SK-N-SH treated with all-trans-retinoic acid at 6 μM for 48 hours (cell line): ENCODE results near the gene ADRA2C.

Experiments
- CSDC2 ChIP-seq: fragments of 250-450 bp; sonication (Bioruptor Pico); IDR thresholded peaks from 2 replicates; pipeline ENCODE4 v1.5.0; 2020; ENCODE audit warnings: mild to moderate bottlenecking, moderate library complexity
- ESRRG ChIP-seq: fragments of 250-450 bp; sonication (Bioruptor Pico); IDR thresholded peaks from 2 replicates; pipeline ENCODE4 v1.6.1; 2021; ENCODE audit warnings: mild to moderate bottlenecking
- ISL1 ChIP-seq: fragments of 250-450 bp; sonication (Bioruptor Pico); IDR thresholded peaks from 2 replicates; pipeline ENCODE4 v2.1.2; 2022; ENCODE audit warnings: mild to moderate bottlenecking, moderate library complexity
- PPARA ChIP-seq: fragments of 250-450 bp; sonication (Bioruptor Pico); IDR thresholded peaks from 2 replicates; pipeline ENCODE4 v1.5.0; 2020; ENCODE audit warnings: mild to moderate bottlenecking, borderline replicate concordance
- TOX ChIP-seq: fragments of 250-450 bp; sonication (Bioruptor Pico); IDR thresholded peaks from 2 replicates; pipeline ENCODE4 v1.8.0; 2021; ENCODE audit warnings: mild to moderate bottlenecking, moderate library complexity, borderline replicate concordance
- ZC3H10 ChIP-seq: fragments of 250-450 bp; sonication (Bioruptor Pico); IDR thresholded peaks from 2 replicates; pipeline ENCODE4 v1.5.1; 2021; ENCODE audit warnings: mild to moderate bottlenecking, moderate library complexity
- ZFP3 ChIP-seq: fragments of 250-450 bp; sonication (Bioruptor Pico); IDR thresholded peaks from 2 replicates; pipeline ENCODE4 v1.5.0; 2020; ENCODE audit warnings: mild to moderate bottlenecking, moderate library complexity
- ZNF8 ChIP-seq: fragments of 450-650 bp; formaldehyde crosslinking; IDR thresholded peaks from 2 replicates; pipeline ENCODE4 v1.5.0; 2020; ENCODE audit warnings: mild to moderate bottlenecking, moderate library complexity
- TF ChIP-seq, protein P1 (sequence below): fragments of 250-450 bp; sonication (Bioruptor Pico); IDR thresholded peaks from 2 replicates; pipeline ENCODE4 v1.5.1; 2021; ENCODE audit warnings: mild to moderate bottlenecking, moderate library complexity

DNA sequence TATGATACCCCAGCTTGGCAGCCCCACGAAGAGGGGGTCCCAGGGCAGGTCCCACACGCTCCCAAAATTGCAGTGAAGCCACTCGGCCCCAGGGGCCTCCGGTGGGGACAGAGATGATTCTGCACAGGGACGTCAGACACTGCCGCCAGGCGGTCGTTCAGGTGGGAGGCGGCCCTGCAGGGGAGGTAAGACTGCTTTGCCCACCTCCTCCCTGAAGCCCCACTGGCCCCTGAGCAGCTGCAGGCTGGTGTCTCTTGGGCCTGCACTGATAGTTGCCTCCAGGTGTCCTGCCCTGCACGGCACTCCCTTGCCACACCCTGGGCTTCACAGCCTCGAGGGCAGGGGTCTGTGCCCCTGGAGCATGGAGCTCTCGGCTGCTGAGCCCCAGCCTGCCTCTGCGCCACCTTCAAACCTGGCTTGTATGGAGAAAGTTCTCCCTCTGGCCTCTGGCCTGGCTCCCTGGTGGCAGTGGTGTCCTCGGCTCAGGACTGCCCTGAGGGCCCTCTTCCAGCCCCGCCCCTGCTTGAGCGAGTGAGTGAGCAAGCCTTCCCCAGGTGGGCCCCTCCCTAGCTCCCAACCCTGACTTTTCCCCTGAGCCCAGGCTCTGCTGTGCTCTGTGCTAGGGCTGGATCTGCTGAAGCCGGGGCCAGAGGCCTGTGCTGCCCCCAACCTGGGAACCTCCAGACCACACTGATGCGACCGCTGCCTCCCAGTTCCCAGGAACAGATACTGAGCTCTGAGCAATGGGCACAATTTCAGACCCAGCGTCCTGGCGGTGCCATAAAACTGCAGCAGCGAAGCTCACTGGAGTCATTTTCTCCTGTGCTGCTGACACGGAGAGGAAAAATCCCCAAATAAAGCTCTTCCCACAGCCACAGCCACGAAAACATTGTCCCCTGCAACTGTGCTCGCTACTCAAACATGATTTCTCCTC, 16.1 kb downstream of the ADRA2C start:
- TF ChIP-seq ZC3H10 (CRISPR knock-in tag), result no peak
- TF ChIP-seq, protein P1, sequence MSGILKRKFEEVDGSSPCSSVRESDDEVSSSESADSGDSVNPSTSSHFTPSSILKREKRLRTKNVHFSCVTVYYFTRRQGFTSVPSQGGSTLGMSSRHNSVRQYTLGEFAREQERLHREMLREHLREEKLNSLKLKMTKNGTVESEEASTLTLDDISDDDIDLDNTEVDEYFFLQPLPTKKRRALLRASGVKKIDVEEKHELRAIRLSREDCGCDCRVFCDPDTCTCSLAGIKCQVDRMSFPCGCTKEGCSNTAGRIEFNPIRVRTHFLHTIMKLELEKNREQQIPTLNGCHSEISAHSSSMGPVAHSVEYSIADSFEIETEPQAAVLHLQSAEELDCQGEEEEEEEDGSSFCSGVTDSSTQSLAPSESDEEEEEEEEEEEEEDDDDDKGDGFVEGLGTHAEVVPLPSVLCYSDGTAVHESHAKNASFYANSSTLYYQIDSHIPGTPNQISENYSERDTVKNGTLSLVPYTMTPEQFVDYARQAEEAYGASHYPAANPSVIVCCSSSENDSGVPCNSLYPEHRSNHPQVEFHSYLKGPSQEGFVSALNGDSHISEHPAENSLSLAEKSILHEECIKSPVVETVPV (CRISPR knock-in tag), result no peak
- no peak for TF ChIP-seq ZFP3 (CRISPR knock-in tag)
- no peak for TF ChIP-seq ZNF8 (CRISPR knock-in tag)
- no peak for TF ChIP-seq CSDC2 (CRISPR knock-in tag)
- no peak for TF ChIP-seq TOX
- no peak for TF ChIP-seq ISL1 (CRISPR knock-in tag)
- no peak for TF ChIP-seq ESRRG
- no peak for TF ChIP-seq PPARA (CRISPR knock-in tag)
